CD4-positive, alpha-beta T cell treated with Interleukin-12 subunit alpha and Interleukin-12 subunit beta, for 1 hour (primary cell): Measurements from ENCODE around the gene PRKACA.

Source experiments
- DNase-seq: peaks from one replicate; pipeline ENCODE4 v3.0.0-alpha.2; 2020

PRKACA gene

GRCh38 chr19:14091813-14092462 lies 25.6 kb downstream of the PRKACA start:
- no peak for DNase-seq

DNA sequence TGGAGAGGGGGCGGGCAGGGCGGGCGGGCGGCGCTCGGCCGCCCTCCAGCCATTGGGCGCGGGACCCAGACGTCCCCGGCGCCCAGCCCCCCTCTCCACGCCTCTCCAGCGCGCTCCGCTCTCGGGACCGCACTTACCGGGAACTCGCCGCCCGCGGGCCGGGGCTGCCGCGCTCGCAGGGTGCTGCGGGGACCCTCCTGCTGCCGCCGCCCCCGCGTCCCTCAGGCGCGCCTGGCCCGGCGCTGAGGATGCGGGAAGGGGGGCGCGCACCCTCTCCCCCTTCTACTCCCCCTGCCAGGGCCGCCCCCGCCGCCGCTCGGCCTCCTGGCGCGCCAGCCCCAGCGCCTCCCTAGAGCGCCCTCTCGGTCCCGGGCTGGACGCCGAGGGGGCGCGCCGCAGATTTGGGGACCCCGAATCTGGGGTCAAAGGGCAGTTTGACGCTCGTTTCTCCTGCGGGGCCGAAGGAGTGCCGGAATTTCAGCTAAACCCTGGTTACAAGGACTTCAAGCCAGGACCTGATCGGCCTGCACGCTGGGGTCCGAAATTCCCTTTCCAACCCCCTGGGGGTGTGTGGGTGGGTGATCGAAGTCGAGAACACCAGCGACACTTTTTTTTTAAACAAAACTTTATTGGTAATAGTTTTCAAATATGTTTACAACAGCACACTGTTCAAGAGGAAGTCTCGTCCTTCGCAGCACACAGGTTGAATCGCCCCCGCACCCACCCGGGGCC lies 26.3 kb downstream of the PRKACA start:
- peak; percentile 67 for DNase-seq

DNA sequence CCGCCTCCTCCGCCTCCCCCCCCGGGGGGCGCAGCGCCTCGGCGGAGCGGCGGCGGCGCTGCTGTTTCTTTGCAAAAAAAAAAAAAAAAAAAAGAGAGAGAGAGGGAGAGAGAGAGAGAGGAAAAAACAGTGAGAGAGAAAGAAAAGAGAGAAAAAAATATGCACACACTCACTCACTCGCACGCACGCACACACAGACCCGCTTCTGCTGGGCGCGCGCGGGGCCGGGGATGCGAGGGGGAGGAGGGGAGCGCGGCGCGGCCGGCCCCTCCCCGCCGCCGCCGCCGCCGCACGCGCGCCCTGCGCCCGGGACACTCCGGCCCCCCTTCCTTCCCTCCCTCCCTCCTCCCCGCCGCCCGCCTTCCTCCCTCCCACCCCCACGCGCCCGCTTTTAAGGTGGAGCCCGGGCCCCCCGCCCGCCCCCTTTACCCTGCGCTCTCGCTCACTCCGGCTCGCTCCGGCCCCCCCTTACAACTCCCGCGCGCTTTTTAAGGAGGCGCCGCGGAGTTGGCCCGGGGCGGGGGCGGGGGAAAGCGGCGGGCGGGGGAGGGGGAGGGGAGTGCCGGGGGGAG lies 27.0 kb downstream of the PRKACA start, which contains the start of gene SAMD1:
Gene SAMD1 (minus strand): TSS at position 243 of the 572 bp plus-strand sequence.
- DNase-seq, result peak; percentile 91

DNA sequence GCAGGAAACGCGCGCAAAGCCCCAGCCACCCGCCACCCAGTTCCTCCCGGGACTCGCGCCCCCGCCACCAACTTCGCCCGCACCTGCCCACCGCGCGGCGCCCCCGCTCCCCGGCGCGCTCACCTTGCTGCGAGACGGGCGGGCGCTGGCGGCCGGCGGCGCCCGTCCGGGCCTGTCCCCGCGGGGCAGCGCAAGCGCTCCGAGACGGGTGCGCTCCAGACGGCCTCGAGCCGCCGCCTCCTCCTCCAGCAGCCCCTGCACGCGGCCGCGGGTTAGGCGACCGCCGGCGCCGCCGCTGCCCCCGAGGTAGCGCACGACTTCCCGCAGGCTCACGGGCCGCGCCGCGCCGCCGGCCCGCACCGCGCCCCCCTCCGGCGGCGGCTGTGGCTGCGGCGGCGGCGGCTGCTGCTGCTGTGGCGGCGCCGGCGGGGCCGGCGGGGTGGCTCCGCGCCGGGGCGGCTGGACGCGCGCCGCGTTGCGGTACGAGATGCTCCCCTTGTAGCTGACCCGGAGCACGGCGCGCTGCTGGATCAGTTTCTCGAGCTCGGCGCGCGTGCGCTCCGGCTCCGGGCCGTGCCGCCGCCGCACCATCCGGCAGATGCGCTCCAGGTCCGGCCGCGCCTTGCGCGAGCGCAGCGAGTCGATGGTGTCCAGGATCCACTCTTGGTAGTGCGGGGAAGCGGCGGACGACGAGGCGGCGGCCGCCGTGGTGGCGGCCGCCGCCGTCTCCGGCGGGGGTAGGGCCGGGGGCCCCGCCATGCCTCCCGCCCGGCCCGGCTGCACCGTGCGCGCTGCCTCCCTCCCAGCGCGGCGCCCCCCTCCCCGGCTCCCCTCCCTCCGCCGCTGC lies 27.7 kb downstream of the PRKACA start:
- DNase-seq, result peak; percentile 53

- peak; percentile 29 for DNase-seq
Measured at GRCh38 chr19:14089412-14089661, 28.2 kb downstream of the PRKACA start.

DNA sequence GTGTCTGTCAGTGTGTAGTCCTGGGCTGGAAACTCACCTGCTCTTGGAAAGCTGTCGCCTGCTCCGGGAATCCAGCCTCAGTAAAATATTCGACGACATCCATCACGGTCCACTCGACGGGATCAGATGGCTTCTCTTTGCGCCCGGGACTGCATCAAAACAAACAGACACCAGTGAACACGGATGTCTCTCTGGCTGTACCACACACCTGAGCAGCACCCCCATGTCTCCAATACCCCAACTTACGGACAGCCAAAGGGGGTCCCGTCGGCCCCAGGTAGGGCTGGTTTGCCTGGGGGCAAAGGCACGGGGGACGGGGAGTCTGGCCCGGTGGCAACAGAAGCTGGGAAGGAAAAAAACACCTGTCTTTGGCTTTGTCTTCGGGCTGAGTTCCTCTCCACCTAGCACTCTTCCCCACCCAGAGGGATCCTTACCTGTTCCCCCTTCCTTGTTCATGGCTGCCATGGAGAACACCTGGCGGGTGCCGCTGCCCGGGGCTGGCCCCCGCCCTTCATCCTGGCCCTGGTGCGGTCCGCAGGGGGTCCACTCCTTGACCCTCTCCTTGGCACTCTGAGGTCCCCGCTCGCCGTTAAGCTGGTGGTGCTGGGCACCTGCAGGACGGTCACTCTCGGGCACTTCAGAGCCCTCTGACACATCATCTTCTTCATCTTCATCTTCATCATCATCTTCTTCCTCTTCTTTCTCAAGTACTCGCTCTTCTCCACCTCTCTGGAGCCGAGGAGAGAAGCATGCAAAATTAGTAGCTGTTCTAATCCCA lies 28.7 kb downstream of the PRKACA start:
- no peak for DNase-seq

DNA sequence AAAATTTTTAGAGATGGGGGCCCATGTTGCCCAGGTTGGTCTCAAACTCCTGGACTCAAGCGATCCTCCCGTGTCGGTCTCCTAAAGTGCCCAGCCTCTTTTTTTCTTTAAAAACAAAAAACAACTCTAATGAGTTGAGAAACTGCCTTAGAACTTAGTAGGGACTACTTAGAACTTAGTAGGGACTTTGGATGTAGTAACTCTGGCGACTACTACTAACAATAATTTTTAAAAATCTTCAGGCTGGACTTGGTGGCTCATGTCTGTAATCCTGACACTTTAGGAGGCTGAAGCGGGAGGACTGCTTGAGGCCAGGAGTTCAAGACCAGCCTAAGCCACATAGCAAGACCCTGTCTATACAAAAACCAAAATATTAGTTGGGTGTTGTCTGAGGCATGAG lies 31.5 kb downstream of the PRKACA start:
- no peak for DNase-seq

DNA sequence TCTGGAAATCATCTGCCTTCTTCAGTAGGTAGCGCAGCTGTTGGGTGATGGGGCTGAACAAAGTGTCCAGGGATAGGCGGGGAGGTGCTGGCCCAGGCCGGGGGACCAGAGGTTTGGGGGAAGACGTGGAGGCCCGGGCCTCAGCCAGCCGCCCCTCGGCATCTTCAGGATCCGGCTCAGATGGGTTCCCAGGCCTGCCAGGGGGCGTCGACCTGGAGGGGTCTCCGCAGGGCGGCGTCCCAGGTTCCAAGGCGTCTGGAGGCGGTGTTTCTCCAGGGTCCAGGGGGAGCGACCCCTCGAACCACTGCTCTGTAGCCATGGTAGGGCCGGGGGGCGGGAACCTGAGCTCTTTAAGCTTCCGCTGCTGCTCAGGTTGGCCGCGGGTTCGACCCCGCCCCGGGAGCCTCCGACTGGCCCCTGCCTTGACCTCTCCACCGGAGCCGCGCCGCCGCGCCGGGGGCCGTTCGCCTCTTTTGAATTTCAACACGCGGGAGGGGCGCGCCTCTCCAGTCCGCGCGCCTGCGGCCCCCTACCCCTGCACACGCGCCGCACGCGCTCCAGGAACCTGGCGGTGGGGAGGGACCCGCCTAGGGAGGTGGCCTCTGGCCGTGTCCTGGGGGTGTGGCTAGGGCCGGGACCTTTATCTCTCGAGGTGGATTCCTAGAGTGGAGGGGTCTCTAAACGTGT lies 32.1 kb downstream of the PRKACA start, which contains the start of gene C19orf67:
Gene C19orf67 (minus strand): TSS at position 475 of the 687 bp plus-strand sequence. CDS start 156 bp downstream, at position 319.
- DNase-seq, result no peak

- DNase-seq, result no peak
Measured at GRCh38 chr19:14082675-14082960, 34.9 kb downstream of the PRKACA start.

DNA sequence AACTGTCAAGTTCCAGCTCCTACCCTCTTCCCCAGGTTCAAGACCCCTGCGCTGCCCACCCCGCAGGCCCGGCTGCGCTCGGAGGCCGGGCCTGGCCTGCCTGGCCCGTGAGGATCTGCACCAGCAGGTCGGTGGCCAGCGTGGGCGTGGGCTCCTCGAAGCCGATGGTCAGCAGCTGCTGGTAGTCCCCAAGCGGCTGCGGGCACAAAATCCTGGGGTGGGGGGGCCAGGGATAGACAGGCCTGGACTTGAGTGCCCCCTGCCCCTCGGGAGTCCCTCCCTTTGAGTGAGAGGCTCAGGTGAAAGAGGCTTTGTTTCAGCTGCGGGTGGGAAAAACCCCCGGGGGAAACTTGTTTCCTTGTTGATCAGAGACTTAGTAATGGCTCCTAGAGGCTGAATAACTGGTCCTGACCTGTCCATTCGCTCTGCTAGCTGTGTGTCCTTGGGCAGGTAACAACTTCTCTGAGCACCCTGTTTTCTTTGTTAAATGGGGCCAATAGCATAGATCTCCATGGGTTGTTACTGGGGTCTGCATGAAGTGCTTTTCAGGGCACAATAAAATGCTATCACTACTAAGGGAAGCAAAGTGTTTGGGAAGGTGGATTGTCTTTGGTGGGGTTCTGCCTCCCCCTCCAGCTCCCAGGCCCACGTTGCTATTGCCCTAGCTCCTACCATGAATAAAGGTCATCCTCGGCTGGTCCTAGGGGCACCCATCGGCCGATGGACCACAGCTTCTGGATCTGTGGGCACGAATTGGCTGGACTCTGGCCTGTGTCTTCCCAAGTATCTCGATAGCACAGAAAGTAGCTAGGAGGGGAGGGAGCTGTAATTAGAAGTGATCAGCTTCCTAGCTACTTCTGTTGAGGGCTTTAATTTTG lies 35.5 kb downstream of the PRKACA start:
- peak; percentile 63 for DNase-seq

GRCh38 chr19:14080887-14081796 lies 36.4 kb downstream of the PRKACA start:
- DNase-seq, result peak; percentile 100

DNA sequence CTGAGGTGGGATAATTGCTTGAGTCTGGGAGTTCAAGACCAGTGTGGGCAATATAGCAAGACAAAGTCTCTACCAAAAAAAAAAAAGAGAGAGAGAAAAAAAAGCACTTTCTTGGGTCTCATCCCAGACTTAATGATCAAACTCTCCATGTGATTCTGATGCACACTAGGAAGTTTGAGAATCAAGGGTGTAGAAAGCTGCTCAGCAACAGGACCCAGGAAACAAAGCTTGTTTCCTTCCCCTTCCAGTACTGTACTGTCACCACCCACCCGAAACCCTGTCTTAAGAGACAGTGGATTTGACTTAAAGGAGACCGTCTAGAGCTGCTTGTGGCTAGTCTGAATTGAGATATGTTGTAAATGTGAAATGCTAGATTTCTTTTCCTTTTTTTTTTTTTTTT lies 39.2 kb downstream of the PRKACA start:
- DNase-seq, result no peak

DNA sequence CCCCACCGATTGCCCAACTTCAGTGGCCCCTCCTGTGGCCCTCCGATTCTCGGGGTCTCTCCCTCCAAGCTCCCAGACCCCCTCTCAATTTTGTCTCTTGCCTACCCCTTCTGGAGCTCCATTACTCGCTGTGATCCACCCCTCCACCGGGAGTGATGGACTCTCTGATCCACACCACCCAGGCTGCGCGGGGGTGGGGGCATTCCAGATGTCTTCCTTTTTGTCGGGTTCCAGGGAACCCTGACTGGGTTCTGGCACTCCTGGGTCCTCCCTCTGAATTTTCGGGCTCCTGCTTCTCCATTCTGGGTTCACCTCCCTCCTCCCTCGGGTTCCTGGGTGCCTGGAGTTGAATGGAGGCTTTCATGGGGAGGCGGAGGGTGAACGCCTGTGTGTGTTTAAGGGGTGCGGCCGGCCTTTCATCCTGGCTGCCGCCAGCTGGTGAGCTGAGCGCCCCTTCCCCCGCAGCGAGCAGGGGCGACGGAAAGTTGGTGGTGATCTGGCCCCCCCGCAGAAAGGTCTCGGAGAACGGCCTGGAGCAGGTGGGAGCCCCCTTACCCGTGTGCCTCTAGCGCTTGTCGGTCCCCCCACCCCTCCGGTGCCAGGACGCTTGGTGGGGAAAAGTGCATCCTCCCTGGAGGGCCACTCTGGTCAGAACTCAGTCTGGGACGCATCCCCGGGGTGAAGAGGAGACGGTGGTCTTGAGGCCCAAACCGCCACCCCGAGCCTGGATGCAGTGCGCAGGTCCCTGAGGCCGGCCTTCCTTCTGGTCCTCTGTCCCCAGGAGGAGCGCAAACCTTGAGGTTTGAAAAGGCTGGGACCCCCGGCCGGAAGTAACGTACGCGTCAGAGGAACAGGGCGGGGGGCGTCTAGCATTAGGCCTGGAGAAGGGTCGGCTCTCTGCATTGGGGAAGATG lies 43.4 kb downstream of the PRKACA start:
- no peak for DNase-seq

DNA sequence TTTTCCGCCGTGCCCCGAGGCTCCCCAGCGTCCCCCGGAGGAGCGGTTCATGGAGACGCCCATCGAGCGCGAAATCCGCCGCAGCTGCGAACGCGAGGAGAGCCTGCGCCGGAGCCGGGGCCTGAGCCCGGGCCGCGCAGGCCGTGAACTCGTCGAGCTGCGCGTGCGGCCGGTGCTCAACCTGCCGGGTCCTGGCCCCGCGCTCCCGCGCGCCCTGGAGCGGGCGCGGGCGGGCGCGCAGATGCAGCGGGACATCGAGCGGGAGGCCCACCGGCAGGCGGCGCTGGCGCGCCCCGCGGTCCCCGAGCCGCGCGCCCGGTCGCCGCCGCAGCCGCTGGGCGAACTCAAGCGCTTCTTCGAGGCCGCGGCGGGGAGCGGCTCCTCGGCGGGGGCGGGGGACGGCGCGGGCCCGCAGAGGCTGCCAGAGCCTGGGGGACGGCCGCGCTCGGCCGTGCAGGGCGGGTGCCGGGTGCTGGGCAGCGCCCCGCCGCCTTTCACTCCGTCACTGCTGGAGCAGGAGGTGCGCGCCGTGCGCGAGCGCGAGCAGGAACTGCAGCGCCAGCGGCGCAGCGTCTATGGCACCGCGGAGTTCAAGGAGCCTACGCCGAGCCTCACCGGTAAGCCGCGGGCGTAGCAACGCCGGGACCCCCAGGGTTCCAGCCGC lies 44.2 kb downstream of the PRKACA start:
- peak; percentile 84 for DNase-seq

GRCh38 chr19:14072535-14073260 lies 44.9 kb downstream of the PRKACA start, which contains the start of gene MISP3:
Gene MISP3, plus strand, starts transcription at chr19:14072786. Its CDS starts 524 bp downstream, at chr19:14073310.
- DNase-seq, result peak; percentile 36

DNA sequence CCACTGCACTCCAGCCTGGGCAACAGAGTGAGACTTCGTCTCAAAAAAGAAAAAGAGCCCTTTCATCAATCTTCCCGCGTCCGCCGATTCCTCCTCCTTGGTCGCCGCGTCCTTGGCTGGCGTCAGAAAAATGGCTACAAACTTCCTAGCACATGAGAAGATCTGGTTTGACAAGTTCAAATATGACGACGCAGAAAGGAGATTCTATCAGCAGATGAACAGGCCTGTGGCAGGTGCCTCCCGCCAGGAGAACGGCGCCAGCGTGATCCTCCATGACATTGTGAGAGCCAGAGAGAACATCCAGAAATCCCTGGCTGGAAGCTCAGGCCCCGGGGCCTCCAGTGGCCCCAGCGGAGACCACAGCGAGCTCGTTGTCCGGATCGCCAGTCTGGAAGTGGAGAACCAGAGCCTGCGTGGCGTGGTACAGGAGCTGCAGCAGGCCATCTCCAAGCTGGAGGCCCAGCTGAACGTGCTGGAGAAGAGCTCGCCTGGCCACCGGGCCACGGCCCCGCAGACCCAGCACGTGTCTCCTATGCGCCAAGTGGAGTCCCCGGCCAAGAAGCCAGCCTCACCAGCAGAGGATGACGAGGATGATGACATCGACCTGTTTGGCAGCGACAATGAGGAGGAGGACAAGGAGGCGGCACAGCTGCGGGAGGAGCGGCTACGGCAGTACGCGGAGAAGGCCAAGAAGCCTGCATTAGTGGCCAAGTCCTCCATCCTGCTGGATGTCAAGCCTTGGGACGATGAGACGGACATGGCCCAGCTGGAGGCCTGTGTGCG lies 47.1 kb downstream of the PRKACA start:
- DNase-seq, result no peak

DNA sequence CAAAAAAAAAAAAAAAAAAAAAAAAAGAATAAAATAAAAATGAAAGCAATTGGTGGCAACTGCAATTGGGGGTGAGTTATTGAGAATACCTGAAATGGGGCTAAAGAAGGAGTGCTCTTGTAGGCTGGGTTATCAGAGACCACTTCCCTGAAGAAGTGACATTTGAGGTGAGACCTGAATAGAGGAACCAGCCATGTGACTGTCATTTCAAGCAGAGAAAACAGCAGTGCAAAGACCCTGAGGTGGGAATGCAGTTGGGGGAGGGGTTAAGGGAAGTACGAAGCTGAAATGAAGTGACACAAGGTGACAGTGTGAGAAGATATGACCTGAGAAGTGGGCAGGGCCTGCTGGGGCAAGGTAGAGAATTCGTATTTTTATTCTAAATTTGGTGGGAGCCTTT lies 51.4 kb downstream of the PRKACA start:
- DNase-seq, result no peak
